Measurements from ENCODE around the gene OSBP2. TPM values are rescaled to one million over a fixed set of nuclear protein-coding genes. Genes with fewer than 3 reads are reported as not detected.

Gene OSBP2
- total and polyA plus RNA-seq, 12 donors = 0.84 to 20.1 (median 13.2) TPM

DNA sequence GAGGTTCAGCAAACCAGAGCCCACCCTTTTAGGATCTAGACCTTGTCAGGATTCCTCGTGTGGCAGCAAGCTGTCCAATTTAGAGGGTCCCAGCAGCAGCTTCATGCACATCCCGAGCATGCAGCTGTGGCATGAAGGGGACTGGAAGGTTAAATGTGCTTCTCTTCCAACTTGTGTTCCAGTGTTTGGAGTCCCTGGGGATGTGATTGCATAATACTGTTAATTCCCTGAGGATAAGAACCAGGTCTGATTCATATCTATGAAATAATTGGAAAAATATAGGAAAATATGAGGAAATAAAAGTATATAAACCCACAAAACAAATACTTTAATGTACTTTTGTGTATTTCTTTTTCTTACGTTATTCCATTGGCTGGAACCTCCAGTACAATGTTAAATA is 143.4 kb downstream of the OSBP2 start:
- no peak overlapping the region for H3K4me3 ChIP-seq
- no peak overlapping the region for H3K27ac ChIP-seq
- WGBS, 2 donors = 74 to 78% methylated on average over 3 of the region's 3 CpGs
- TF ChIP-seq, protein P1, sequence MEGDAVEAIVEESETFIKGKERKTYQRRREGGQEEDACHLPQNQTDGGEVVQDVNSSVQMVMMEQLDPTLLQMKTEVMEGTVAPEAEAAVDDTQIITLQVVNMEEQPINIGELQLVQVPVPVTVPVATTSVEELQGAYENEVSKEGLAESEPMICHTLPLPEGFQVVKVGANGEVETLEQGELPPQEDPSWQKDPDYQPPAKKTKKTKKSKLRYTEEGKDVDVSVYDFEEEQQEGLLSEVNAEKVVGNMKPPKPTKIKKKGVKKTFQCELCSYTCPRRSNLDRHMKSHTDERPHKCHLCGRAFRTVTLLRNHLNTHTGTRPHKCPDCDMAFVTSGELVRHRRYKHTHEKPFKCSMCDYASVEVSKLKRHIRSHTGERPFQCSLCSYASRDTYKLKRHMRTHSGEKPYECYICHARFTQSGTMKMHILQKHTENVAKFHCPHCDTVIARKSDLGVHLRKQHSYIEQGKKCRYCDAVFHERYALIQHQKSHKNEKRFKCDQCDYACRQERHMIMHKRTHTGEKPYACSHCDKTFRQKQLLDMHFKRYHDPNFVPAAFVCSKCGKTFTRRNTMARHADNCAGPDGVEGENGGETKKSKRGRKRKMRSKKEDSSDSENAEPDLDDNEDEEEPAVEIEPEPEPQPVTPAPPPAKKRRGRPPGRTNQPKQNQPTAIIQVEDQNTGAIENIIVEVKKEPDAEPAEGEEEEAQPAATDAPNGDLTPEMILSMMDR (IDR thresholded peaks at IDR 0.05) = no peak
- DNase-seq = no peak
- no peaks in the 10 kb centered on the region for H3K36me3 ChIP-seq
- H3K4me1 ChIP-seq = no peaks in the 10 kb centered on the region
- no peaks in the 10 kb centered on the region for H3K27me3 ChIP-seq
- no peak for ATAC-seq
- H3K9me3 ChIP-seq = peaks cover 0 to 11% (median 8%) of the 10 kb centered on the region in 11 donors
- intact Hi-C loops (cut with DNase I) = no loop called here

DNA sequence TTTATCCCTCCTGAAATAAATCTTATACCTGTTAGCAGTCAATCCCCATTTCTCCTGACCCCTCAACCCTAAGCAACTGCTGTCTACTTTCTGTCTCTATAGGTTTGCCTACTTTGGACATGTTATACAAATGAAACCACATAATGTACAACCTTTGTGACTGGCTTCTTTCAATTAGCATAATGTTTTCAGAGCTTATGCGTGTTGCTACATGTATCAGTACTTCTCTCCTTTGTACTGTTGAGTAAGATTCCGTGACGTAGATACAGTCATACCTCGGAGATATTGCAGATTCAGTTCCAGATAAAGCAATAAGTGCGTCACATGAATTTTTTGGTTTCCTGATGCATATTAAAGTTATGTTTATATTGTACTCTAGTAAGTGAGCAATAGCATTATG is 146.6 kb downstream of the OSBP2 start:
- Histone ChIP-seq H3K9me3 (peaks cover 0 to 15% (median 8%) of the 10 kb centered on the region in 11 donors), H3K36me3 (no peaks in the 10 kb centered on the region), H3K27ac (no peak overlapping the region), H3K4me1 (no peaks in the 10 kb centered on the region), H3K27me3 (no peaks in the 10 kb centered on the region), H3K4me3 (no peak overlapping the region)
- no peak for DNase-seq
- 82 to 94% methylated on average over 5 of the region's 5 CpGs for WGBS, 2 donors
- no peak for ATAC-seq
- intact Hi-C loops (cut with DNase I) = no loop called here
- TF ChIP-seq, protein P1 (IDR thresholded peaks at IDR 0.05) = no peak

DNA sequence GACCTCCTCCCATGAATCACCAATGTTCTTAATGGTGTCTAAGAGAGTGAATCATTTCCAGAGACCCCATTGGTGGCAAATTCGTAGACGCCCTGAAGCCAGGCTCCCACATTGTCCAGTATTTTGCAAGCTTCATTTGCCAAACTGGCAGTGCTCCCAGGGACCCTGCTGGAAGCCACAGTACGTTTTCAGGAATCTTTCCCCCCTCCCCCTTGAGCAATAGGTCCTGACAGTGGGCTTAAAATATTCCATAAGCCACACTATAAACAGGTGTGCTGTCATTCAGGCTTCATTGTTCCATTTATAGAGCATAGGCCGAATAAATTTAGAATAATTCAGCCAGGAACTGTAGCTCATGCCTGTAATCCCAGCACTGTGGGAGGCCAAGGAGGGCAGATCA is 148.6 kb downstream of the OSBP2 start:
- WGBS, 2 donors = 66 to 76% methylated on average over 4 of the region's 4 CpGs
- H3K9me3 ChIP-seq = peaks cover 0 to 21% (median 3%) of the 10 kb centered on the region in 11 donors
- H3K27ac ChIP-seq = no peak overlapping the region
- H3K36me3 ChIP-seq = no peaks in the 10 kb centered on the region
- DNase-seq = no peak
- no peak for ATAC-seq
- H3K4me1 ChIP-seq = no peaks in the 10 kb centered on the region
- intact Hi-C loops (cut with DNase I) = no loop called here
- H3K27me3 ChIP-seq = no peaks in the 10 kb centered on the region
- H3K4me3 ChIP-seq = no peak overlapping the region
- TF ChIP-seq, protein P1 (IDR thresholded peaks at IDR 0.05) = no peak

DNA sequence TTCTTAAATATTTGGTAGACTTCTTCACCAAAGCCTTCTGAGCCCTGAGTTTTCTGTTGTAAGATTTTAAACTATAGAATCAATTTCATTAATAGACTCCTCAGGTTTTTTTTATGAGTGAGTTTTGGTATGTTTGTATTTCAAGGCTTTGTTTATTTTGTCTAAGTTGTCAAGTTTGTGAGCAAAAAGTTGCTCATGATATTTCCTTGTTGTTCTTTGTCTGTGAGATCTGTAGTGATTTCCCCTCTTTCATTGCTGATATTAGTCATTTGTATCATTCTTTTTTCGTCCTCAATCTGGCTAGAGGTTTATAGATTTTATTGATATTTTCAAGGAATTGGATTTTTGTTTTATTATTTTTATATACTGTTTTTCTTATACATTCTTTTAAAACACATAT is 152.9 kb downstream of the OSBP2 start:
- H3K27ac ChIP-seq = no peak overlapping the region
- WGBS, 2 donors = 71 to 88% methylated on average over 1 of the region's 1 CpG
- no peak overlapping the region for H3K4me3 ChIP-seq
- no peak for ATAC-seq
- intact Hi-C loops (cut with DNase I) = no loop called here
- TF ChIP-seq, protein P1 (IDR thresholded peaks at IDR 0.05) = no peak
- H3K27me3 ChIP-seq = no peaks in the 10 kb centered on the region
- H3K36me3 ChIP-seq = no peaks in the 10 kb centered on the region
- DNase-seq = no peak
- H3K9me3 ChIP-seq = peaks cover 0 to 25% (median 11%) of the 10 kb centered on the region in 11 donors
- H3K4me1 ChIP-seq = no peaks in the 10 kb centered on the region
